CD4-positive, alpha-beta T cell (primary cell): ENCODE measurements around the gene CCL2. TPM values are rescaled to one million over a fixed set of nuclear protein-coding genes. Genes with fewer than 3 reads are reported as not detected.

Experiments used
- ATAC-seq: fragments of 200-7000 bp; cut with Tn5 transposase; one replicate; pipeline ENCODE4 v1.10.0; 2022; ENCODE audit warnings: mild to moderate bottlenecking; ENCODE audit not compliant: poor library complexity
- CTCF ChIA-PET: fragments of 350-600 bp; sonication (Branson Sonifier 250); formaldehyde crosslinking; loops from one replicate; lab custom pipeline; 2021; ENCODE audit warnings: antibody characterized with exemption, inconsistent platforms; lab: Charles Lee
- POLR2A ChIA-PET: fragments of 350-600 bp; sonication (Branson Sonifier 250); formaldehyde crosslinking; loops from one replicate; lab custom pipeline; 2021; ENCODE audit warnings: antibody characterized with exemption, inconsistent platforms; lab: Charles Lee
- DNase-seq, 14 experiments: peaks; one replicate each; pipeline ENCODE4 v3.0.0-alpha.2; 2013 to 2020; ENCODE audit warnings: mixed read lengths in 2 of 14
- H3K27ac ChIP-seq, 2 donors: one replicate each; pipeline versions ENCODE4 v1.5.1 to v1.7.0; 2013; ENCODE audit warnings: low read length in 2 of 2, low read depth in 1 of 2, mild to moderate bottlenecking in 1 of 2
- H3K27me3 ChIP-seq, 2 experiments: 1 replicate in 1 of 2; 2 replicates in 1 of 2; pipeline versions ENCODE4 v1.6.1 to v1.7.0; 2013; ENCODE audit warnings: low read length in 2 of 2, control low read depth in 1 of 2, mild to moderate bottlenecking in 1 of 2, moderate library complexity in 1 of 2; ENCODE audit not compliant: insufficient read depth in 2 of 2, control insufficient read depth in 1 of 2
- H3K36me3 ChIP-seq: one replicate; pipeline ENCODE4 v1.6.1; 2013; ENCODE audit warnings: low read length, control low read depth; ENCODE audit not compliant: insufficient read depth
- H3K4me1 ChIP-seq: one replicate; pipeline ENCODE4 v1.6.1; 2013; ENCODE audit warnings: low read length, control low read depth; ENCODE audit not compliant: insufficient read depth
- H3K4me3 ChIP-seq: one replicate; pipeline ENCODE4 v1.5.1; 2013; ENCODE audit warnings: mild to moderate bottlenecking, low read length, moderate library complexity
- H3K9me3 ChIP-seq, 2 experiments: 1 replicate in 1 of 2; 2 replicates in 1 of 2; pipeline versions ENCODE4 v1.6.1 to v1.7.0; 2013; ENCODE audit warnings: low read length in 2 of 2, mild to moderate bottlenecking in 2 of 2, control low read depth in 1 of 2, moderate library complexity in 1 of 2; ENCODE audit not compliant: control insufficient read depth in 1 of 2, insufficient read depth in 1 of 2
- H3K27ac Mint-ChIP-seq: one replicate; pipeline ENCODE4 v1.8.0; 2020; ENCODE audit warnings: mixed read lengths
- H3K27me3 Mint-ChIP-seq: one replicate; pipeline ENCODE4 v1.8.0; 2021; ENCODE audit warnings: mixed read lengths
- H3K36me3 Mint-ChIP-seq: one replicate; pipeline ENCODE4 v1.8.0; 2021; ENCODE audit warnings: low read depth, mixed read lengths
- H3K4me1 Mint-ChIP-seq: one replicate; pipeline ENCODE4 v1.8.0; 2021; ENCODE audit warnings: low read depth, mixed read lengths
- H3K4me3 Mint-ChIP-seq: one replicate; pipeline ENCODE4 v1.8.0; 2020; ENCODE audit warnings: mild to moderate bottlenecking, mixed read lengths
- H3K9me3 Mint-ChIP-seq: one replicate; pipeline ENCODE4 v1.8.0; 2020; ENCODE audit warnings: mixed read lengths
- CTCF ChIP-seq: fragments of 200-600 bp; IDR thresholded peaks from one replicate; pipeline ENCODE4 v1.8.0; 2022; ENCODE audit warnings: antibody characterized with exemption, mild to moderate bottlenecking
- intact Hi-C, 2 experiments: fragments of 100-400 bp; cut with DNase I in 1 of 2; cut with micrococcal nuclease in 1 of 2; formaldehyde crosslinking; loops; one replicate each; pipeline versions ENCODE4 v1.15.1 to v1.9.0; 2023 to 2025; cut with DNase I, micrococcal nuclease
- polyA plus RNA-seq, 2 donors: library from polyadenylated mRNA; unstranded; fragments of 120-200 nt; gene quantifications; one replicate each; pipeline ENCODE4 v1.2.1, GENCODE V29; 2013
- total RNA-seq, 174 experiments: library from RNA in 2 of 174; stranded (reverse) in 2 of 174; gene quantifications; one replicate each; pipeline ENCODE4 v1.2.3 and lab custom pipeline; 2021 to 2026

Gene CCL2
- total RNA-seq = not detected
- 0.23 TPM for polyA plus RNA-seq (2013, experiment 1 of 2)
- polyA plus RNA-seq (2013, experiment 2 of 2) = 1.3 TPM
- 0 to 11.9 (median 0.52) reads per million in 172 experiments for total RNA-seq (lab: John Stamatoyannopoulos, UW)

DNA sequence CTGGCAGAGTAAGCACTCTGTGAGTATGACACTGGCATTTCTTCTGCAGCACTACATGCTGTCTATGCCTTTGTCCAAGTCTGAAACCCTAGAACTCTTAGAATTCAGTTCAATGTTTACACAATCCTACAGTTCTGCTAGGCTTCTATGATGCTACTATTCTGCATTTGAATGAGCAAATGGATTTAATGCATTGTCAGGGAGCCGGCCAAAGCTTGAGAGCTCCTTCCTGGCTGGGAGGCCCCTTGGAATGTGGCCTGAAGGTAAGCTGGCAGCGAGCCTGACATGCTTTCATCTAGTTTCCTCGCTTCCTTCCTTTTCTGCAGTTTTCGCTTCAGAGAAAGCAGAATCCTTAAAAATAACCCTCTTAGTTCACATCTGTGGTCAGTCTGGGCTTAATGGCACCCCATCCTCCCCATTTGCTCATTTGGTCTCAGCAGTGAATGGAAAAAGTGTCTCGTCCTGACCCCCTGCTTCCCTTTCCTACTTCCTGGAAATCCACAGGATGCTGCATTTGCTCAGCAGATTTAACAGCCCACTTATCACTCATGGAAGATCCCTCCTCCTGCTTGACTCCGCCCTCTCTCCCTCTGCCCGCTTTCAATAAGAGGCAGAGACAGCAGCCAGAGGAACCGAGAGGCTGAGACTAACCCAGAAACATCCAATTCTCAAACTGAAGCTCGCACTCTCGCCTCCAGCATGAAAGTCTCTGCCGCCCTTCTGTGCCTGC lies at the start of gene CCL2:
CCL2 (plus strand) TSS at position 635 of the 730 bp plus-strand sequence; CDS start at position 700, 65 bp downstream.
- H3K4me1 Mint-ChIP-seq = no peaks in the 10 kb centered on the region
- H3K36me3 ChIP-seq = no peaks in the 10 kb centered on the region
- H3K4me3 ChIP-seq = no peak within 1 kb of the TSS
- H3K4me1 ChIP-seq = no peaks in the 10 kb centered on the region
- no peaks in the 10 kb centered on the region for H3K9me3 Mint-ChIP-seq
- peaks cover 59% of the 10 kb centered on the region for H3K27me3 Mint-ChIP-seq
- peaks cover 13 to 39% of the 10 kb centered on the region in 2 experiments for H3K27me3 ChIP-seq
- ATAC-seq (no peak), DNase-seq (no peak)
- no peak within 1 kb of the TSS for H3K4me3 Mint-ChIP-seq
- CTCF ChIA-PET = no interaction called here
- POLR2A ChIA-PET = no interaction called here
- H3K27ac Mint-ChIP-seq = no peak within 1 kb of the TSS
- intact Hi-C loops = no loop called here
- no peak within 1 kb of the TSS for H3K27ac ChIP-seq
- H3K36me3 Mint-ChIP-seq = no peaks in the 10 kb centered on the region
- TF ChIP-seq CTCF = no peak
- H3K9me3 ChIP-seq = no peaks in the 10 kb centered on the region

DNA sequence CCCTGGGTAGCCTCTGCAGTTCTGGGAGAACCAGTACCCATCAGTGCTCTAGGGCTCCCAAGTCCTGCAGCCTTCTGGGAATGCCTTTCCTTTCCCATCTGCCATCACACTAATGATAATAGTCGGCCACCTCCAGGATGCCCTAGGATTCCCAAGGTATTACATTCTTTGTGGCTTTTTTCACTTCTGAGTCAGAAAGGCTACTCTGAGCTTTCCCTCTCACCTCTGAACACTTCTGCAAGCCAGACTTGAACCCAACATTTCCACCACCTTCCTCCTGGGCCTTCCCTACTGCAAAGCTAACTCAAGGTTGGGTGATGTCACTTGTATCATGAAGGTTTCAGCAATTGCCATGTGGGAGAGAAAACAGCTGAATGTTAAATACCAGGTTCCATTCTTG lies 49.7 kb upstream of the CCL2 start:
- no peaks in the 10 kb centered on the region for H3K9me3 Mint-ChIP-seq
- H3K4me3 Mint-ChIP-seq = no peak overlapping the region
- Histone ChIP-seq H3K36me3 (no peaks in the 10 kb centered on the region), H3K9me3 (no peaks in the 10 kb centered on the region), H3K4me1 (no peaks in the 10 kb centered on the region), H3K4me3 (no peak overlapping the region), H3K27me3 (no peaks in the 10 kb centered on the region), H3K27ac (no peak overlapping the region)
- intact Hi-C loops = no loop called here
- DNase-seq (no peak), ATAC-seq (no peak)
- no peak for TF ChIP-seq CTCF
- CTCF ChIA-PET = no interaction called here
- H3K4me1 Mint-ChIP-seq = no peaks in the 10 kb centered on the region
- H3K27ac Mint-ChIP-seq = no peak overlapping the region
- H3K36me3 Mint-ChIP-seq = no peaks in the 10 kb centered on the region
- POLR2A ChIA-PET = no interaction called here
- H3K27me3 Mint-ChIP-seq = no peaks in the 10 kb centered on the region

DNA sequence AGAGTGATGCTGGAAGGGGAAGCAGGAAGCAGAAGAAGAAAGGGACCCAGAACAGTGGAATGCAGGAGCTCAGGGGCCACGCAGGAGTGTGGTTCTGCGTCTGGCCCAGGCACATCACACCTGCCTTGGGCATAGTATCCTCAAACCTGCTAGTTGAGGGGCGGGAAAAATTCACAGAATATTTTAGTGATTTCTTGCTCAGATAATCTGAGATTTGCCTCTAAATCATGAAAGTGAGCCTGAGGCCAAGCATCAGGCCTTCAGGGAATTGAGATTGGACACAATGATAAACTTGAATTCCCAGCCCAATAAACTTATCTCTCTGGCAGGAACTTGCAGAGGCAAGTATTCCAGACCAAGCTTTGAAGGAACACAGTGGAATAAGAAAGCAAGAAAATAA lies 48.5 kb upstream of the CCL2 start:
- no peaks in the 10 kb centered on the region for H3K27me3 Mint-ChIP-seq
- H3K36me3 Mint-ChIP-seq = no peaks in the 10 kb centered on the region
- ATAC-seq = no peak
- no peaks in the 10 kb centered on the region for H3K27me3 ChIP-seq
- no peak overlapping the region for H3K4me3 ChIP-seq
- no peak overlapping the region for H3K27ac Mint-ChIP-seq
- intact Hi-C loops = no loop called here
- H3K4me1 ChIP-seq = no peaks in the 10 kb centered on the region
- no peak for TF ChIP-seq CTCF
- H3K4me1 Mint-ChIP-seq = no peaks in the 10 kb centered on the region
- no peak for DNase-seq
- POLR2A ChIA-PET = no interaction called here
- H3K4me3 Mint-ChIP-seq = no peak overlapping the region
- no peaks in the 10 kb centered on the region for H3K9me3 Mint-ChIP-seq
- H3K36me3 ChIP-seq = no peaks in the 10 kb centered on the region
- CTCF ChIA-PET = no interaction called here
- no peak overlapping the region for H3K27ac ChIP-seq
- H3K9me3 ChIP-seq = no peaks in the 10 kb centered on the region
